ENCODE data around the gene TMEM208. TPM values are rescaled to one million over a fixed set of nuclear protein-coding genes. Genes with fewer than 3 reads are reported as not detected.

TMEM208 gene
- total RNA-seq, 1 experiment from 2014 or later = 44.4 TPM

DNA sequence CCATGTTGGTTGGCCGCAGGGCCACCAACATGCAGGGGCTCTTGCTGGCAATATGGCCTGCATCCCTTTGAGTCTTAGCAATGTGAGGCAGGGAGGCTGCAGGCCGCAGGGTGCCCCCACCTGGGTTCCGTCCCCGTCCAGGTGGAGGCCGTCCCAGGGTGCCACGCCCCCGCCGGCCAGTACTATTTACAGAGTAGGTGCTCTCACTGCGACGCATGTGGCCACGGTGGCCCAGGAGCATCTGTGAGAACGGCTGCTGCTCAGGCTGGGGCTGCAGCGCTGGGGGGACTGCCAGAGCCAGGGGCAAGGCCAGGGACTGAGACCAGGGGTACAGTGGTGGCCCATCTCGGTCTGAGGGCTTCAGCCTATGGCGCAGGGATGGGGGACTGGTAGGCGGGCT is 46.8 kb upstream of the TMEM208 start:
- ChIA-PET CTCF (interaction anchor here (2.0 kb wide), 1 partner anchor 19 kb away, joined by 10 read pairs; the partner anchor contains the start of genes FBXL8 and TRADD), POLR2A (interaction anchor here (1.1 kb wide), 1 partner anchor 152 kb away, joined by 3 read pairs; no protein-coding TSS in a partner anchor)
- Mint-ChIP-seq H3K27ac (ENCODE audit: low read depth, unreplicated experiment) (no peak overlapping the region), H3K4me3 (ENCODE audit: unreplicated experiment) (no peak overlapping the region), H3K27me3 (ENCODE audit: insufficient read depth, unreplicated experiment) (no peaks in the 10 kb centered on the region), H3K36me3 (ENCODE audit: insufficient read depth, unreplicated experiment) (peaks cover 20% of the 10 kb centered on the region), H3K9me3 (ENCODE audit: unreplicated experiment) (no peaks in the 10 kb centered on the region), H3K4me1 (ENCODE audit: insufficient read depth, unreplicated experiment) (peaks cover 33% of the 10 kb centered on the region)
- intact Hi-C loops (cut with micrococcal nuclease) = loop anchor here (5.0 kb wide), 1 partner anchor 283 kb away; no protein-coding TSS in a partner anchor
- BruUV-seq (replicated peaks) = no TSS peak
- DNase-seq (ENCODE audit: unreplicated experiment) = no peak
- TF ChIP-seq, protein P1, sequence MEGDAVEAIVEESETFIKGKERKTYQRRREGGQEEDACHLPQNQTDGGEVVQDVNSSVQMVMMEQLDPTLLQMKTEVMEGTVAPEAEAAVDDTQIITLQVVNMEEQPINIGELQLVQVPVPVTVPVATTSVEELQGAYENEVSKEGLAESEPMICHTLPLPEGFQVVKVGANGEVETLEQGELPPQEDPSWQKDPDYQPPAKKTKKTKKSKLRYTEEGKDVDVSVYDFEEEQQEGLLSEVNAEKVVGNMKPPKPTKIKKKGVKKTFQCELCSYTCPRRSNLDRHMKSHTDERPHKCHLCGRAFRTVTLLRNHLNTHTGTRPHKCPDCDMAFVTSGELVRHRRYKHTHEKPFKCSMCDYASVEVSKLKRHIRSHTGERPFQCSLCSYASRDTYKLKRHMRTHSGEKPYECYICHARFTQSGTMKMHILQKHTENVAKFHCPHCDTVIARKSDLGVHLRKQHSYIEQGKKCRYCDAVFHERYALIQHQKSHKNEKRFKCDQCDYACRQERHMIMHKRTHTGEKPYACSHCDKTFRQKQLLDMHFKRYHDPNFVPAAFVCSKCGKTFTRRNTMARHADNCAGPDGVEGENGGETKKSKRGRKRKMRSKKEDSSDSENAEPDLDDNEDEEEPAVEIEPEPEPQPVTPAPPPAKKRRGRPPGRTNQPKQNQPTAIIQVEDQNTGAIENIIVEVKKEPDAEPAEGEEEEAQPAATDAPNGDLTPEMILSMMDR (IDR thresholded peaks at IDR 0.05; ENCODE audit: unreplicated experiment) = no peak

DNA sequence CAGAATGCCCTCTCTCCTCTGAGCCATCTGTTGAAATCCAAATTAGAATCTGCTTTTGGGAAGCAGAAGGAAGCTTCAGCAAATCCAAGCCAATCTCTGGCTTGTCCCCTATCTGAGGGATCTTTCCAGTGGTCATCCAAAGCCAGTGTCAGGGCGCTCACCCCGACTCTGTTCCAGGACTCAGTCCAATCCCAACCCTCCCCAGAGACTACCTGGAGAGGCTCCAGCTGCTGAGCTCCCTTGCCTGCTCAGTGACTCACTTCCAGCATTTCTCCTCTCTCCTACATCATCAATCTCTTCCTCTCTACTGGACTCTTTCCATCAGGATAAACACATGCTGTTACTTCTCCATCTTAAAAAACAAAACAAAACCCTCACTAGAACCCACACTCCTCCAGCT is 45.6 kb upstream of the TMEM208 start:
- peaks cover 10% of the 10 kb centered on the region for H3K36me3 Mint-ChIP-seq (ENCODE audit: insufficient read depth, unreplicated experiment)
- intact Hi-C loops (cut with micrococcal nuclease) = loop anchor here (5.0 kb wide), 1 partner anchor 284 kb away; no protein-coding TSS in a partner anchor
- H3K27ac Mint-ChIP-seq (ENCODE audit: low read depth, unreplicated experiment) = no peak overlapping the region
- no peaks in the 10 kb centered on the region for H3K9me3 Mint-ChIP-seq (ENCODE audit: unreplicated experiment)
- no peak overlapping the region for H3K4me3 Mint-ChIP-seq (ENCODE audit: unreplicated experiment)
- no peaks in the 10 kb centered on the region for H3K27me3 Mint-ChIP-seq (ENCODE audit: insufficient read depth, unreplicated experiment)
- peak; percentile 74 for DNase-seq (ENCODE audit: unreplicated experiment)
- TF ChIP-seq, protein P1 (IDR thresholded peaks at IDR 0.05; ENCODE audit: unreplicated experiment) = no peak
- no TSS peak for BruUV-seq (replicated peaks)
- H3K4me1 Mint-ChIP-seq (ENCODE audit: insufficient read depth, unreplicated experiment) = peaks cover 26% of the 10 kb centered on the region
- CTCF ChIA-PET = interaction anchor here (2.0 kb wide), 1 partner anchor 21 kb away, joined by 10 read pairs; the partner anchor contains the start of genes FBXL8 and TRADD
- POLR2A ChIA-PET = interaction anchor here (0.6 to 4.9 kb wide), 7 partner anchors 11 to 234 kb away, joined by 3 to 24 read pairs (median 4); partner anchors contain the start of genes E2F4, FBXL8, PHAF1 and TRADD

DNA sequence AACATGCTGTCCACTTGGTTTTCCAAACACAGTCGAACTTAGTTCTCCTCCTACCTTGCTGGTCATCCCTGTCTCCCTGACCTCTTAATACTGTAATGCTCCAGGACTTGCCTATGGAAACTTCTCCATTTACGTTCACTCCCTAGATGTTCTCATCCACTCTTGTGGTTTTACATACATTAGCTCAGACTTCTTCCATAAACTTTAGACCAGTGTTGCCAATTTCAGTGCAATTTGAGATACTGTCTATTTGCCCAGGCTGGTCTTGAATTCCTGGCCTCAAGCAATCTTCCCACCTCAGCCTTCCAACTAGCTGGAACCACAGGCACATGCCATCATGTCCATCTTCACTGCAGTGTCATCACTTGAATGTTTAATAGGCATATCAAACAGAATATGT is 44.6 kb upstream of the TMEM208 start:
- Mint-ChIP-seq H3K27ac (ENCODE audit: low read depth, unreplicated experiment) (no peak overlapping the region), H3K4me3 (ENCODE audit: unreplicated experiment) (no peak overlapping the region), H3K4me1 (ENCODE audit: insufficient read depth, unreplicated experiment) (peaks cover 20% of the 10 kb centered on the region), H3K9me3 (ENCODE audit: unreplicated experiment) (no peaks in the 10 kb centered on the region), H3K36me3 (ENCODE audit: insufficient read depth, unreplicated experiment) (peaks cover 10% of the 10 kb centered on the region), H3K27me3 (ENCODE audit: insufficient read depth, unreplicated experiment) (no peaks in the 10 kb centered on the region)
- TF ChIP-seq, protein P1 (IDR thresholded peaks at IDR 0.05; ENCODE audit: unreplicated experiment) = no peak
- intact Hi-C loops (cut with micrococcal nuclease) = loop anchor here (5.0 kb wide), 1 partner anchor 285 kb away; no protein-coding TSS in a partner anchor
- CTCF ChIA-PET = interaction anchor here (0.6 to 2.0 kb wide), 5 partner anchors 9 to 188 kb away, joined by 3 to 10 read pairs (median 4); partner anchors contain the start of genes ELMO3, FBXL8 and TRADD
- POLR2A ChIA-PET = interaction anchor here (1.3 to 4.9 kb wide), 8 partner anchors 8 to 65 kb away, joined by 4 to 46 read pairs (median 10); partner anchors contain the start of genes ELMO3, FBXL8, FHOD1 and NOL3
- DNase-seq (ENCODE audit: unreplicated experiment) = no peak
- TSS peak; percentile 28 for BruUV-seq (replicated peaks)

DNA sequence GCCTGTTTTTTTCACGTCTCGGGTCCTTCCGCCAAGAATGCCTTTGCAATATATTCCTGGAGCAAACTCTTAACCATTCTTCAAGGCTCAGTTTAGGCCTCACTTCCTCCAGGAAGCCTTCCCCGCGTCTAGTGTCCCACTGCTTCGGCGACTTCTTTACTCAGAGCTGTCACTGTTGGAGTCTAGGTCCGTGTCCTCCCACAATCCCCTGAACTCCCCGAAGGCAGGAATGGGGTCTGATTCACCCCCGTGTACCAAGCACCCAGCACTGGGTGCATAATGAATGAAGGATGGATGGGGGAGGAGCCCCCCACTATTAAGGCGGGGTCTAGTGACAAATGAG is 43.7 kb upstream of the TMEM208 start:
- Mint-ChIP-seq H3K36me3 (ENCODE audit: insufficient read depth, unreplicated experiment) (peaks cover 8% of the 10 kb centered on the region), H3K4me1 (ENCODE audit: insufficient read depth, unreplicated experiment) (peaks cover 13% of the 10 kb centered on the region), H3K27me3 (ENCODE audit: insufficient read depth, unreplicated experiment) (no peaks in the 10 kb centered on the region), H3K4me3 (ENCODE audit: unreplicated experiment) (no peak overlapping the region), H3K9me3 (ENCODE audit: unreplicated experiment) (no peaks in the 10 kb centered on the region), H3K27ac (ENCODE audit: low read depth, unreplicated experiment) (no peak overlapping the region)
- no TSS peak for BruUV-seq (replicated peaks)
- ChIA-PET POLR2A (interaction anchor here (0.8 to 4.9 kb wide), 12 partner anchors 9 to 128 kb away, joined by 3 to 46 read pairs (median 7); partner anchors contain the start of genes ELMO3, FBXL8, FHOD1 and NOL3), CTCF (interaction anchor here (0.6 to 1.9 kb wide), 4 partner anchors 8 to 26 kb away, joined by 3 to 8 read pairs (median 4); partner anchors contain the start of gene ELMO3)
- intact Hi-C loops (cut with micrococcal nuclease) = loop anchor here (5.0 kb wide), 1 partner anchor 286 kb away; no protein-coding TSS in a partner anchor
- no peak for DNase-seq (ENCODE audit: unreplicated experiment)
- TF ChIP-seq, protein P1 (IDR thresholded peaks at IDR 0.05; ENCODE audit: unreplicated experiment) = no peak
